Uterus (tissue), 4 donors: Measurements from ENCODE around the gene NFKBIL1. TPM values are rescaled to one million over a fixed set of nuclear protein-coding genes. Genes with fewer than 3 reads are reported as not detected.

Source experiments
- DNase-seq, 2 donors: peaks; one replicate each; pipeline ENCODE4 v3.0.0-alpha.2; 2019 to 2020
- H3K27ac ChIP-seq, 2 donors: fragments of 200-600 bp; sonication (generic); 1 replicate in 1 of 2; 2 replicates in 1 of 2; pipeline ENCODE4 v1.5.1; 2016 to 2018
- H3K27me3 ChIP-seq, 2 donors: fragments of 200-600 bp; sonication (generic); one replicate each; pipeline ENCODE4 v1.5.1; 2018 to 2019; ENCODE audit warnings: control low read depth in 1 of 2
- H3K36me3 ChIP-seq, 2 donors: fragments of 200-600 bp; sonication (generic); one replicate each; pipeline ENCODE4 v1.5.1; 2019; ENCODE audit warnings: control low read depth in 1 of 2
- H3K4me1 ChIP-seq, 2 donors: fragments of 200-600 bp; sonication (generic); one replicate each; pipeline ENCODE4 v1.5.1; 2018 to 2019; ENCODE audit warnings: control low read depth in 1 of 2
- H3K4me3 ChIP-seq, 2 donors: fragments of 200-600 bp; sonication (generic); 1 replicate in 1 of 2; 2 replicates in 1 of 2; pipeline ENCODE4 v1.5.1; 2018 to 2019; ENCODE audit warnings: mild to moderate bottlenecking in 1 of 2
- H3K9me3 ChIP-seq, 2 donors: fragments of 200-600 bp; sonication (generic); one replicate each; pipeline ENCODE4 v1.5.1; 2019; ENCODE audit warnings: control low read depth in 1 of 2
- CTCF ChIP-seq, 4 experiments: fragments of 200-600 bp in 2 of 4; fragments of 450-650 bp in 2 of 4; sonication (generic) in 2 of 4; IDR thresholded peaks; one replicate each; pipeline ENCODE4 v1.5.1; 2016 to 2019; ENCODE audit warnings: antibody characterized with exemption in 4 of 4, mild to moderate bottlenecking in 2 of 4, moderate library complexity in 1 of 4
- POLR2A ChIP-seq, 2 donors: fragments of 450-650 bp; IDR thresholded peaks; one replicate each; pipeline ENCODE4 v1.6.1; 2016; ENCODE audit warnings: antibody characterized with exemption in 2 of 2, mild to moderate bottlenecking in 1 of 2, moderate library complexity in 1 of 2
- intact Hi-C: fragments of 100-400 bp; cut with DNase I; formaldehyde crosslinking; loops from one replicate; pipeline ENCODE4 v1.15.1; 2023; ENCODE audit warnings: low total_unique reads
- total RNA-seq, 4 donors: library from RNA; depleted of rRNA in 3 of 4; stranded (reverse); fragments of >200 nt in 3 of 4; gene quantifications; one replicate each; pipeline versions ENCODE4 v1.1.0 to v1.2.4, GENCODE V29; 2014 to 2023
- donor health status: DM: yes; HTN: yes; CAD: no.

The NFKBIL1 gene
- total RNA-seq, 4 donors from 2014 or later, result 19.7 to 38.5 (median 20.8) TPM

GRCh38 chr6:31567531-31568370, 20.3 kb downstream of the NFKBIL1 start:
- Histone ChIP-seq H3K36me3 (no peaks in the 10 kb centered on the region), H3K27ac (no peak overlapping the region), H3K4me1 (no peaks in the 10 kb centered on the region), H3K9me3 (no peaks in the 10 kb centered on the region), H3K4me3 (no peak overlapping the region), H3K27me3 (no peaks in the 10 kb centered on the region)
- no peak for DNase-seq
- no peak for TF ChIP-seq POLR2A (IDR thresholded peaks at IDR 0.05)
- TF ChIP-seq CTCF (IDR thresholded peaks at IDR 0.05), result no peak
- intact Hi-C loops, result no loop called here

- Histone ChIP-seq H3K4me1 (no peaks in the 10 kb centered on the region), H3K36me3 (no peaks in the 10 kb centered on the region), H3K9me3 (no peaks in the 10 kb centered on the region), H3K27me3 (no peaks in the 10 kb centered on the region), H3K27ac (no peak overlapping the region), H3K4me3 (no peak overlapping the region)
- DNase-seq, result no peak
- intact Hi-C loops, result no loop called here
- TF ChIP-seq CTCF (IDR thresholded peaks at IDR 0.05), result no peak
- TF ChIP-seq POLR2A (IDR thresholded peaks at IDR 0.05), result no peak
Measured at GRCh38 chr6:31568537-31568961, 21.1 kb downstream of the NFKBIL1 start.

GRCh38 chr6:31569861-31570536, 22.6 kb downstream of the NFKBIL1 start:
- H3K4me3 ChIP-seq, result no peak overlapping the region
- intact Hi-C loops, result no loop called here
- no peaks in the 10 kb centered on the region for H3K27me3 ChIP-seq
- TF ChIP-seq CTCF (IDR thresholded peaks at IDR 0.05) (no peak), POLR2A (IDR thresholded peaks at IDR 0.05) (no peak)
- H3K4me1 ChIP-seq, result no peaks in the 10 kb centered on the region
- H3K27ac ChIP-seq, result no peak overlapping the region
- no peaks in the 10 kb centered on the region for H3K36me3 ChIP-seq
- H3K9me3 ChIP-seq, result no peaks in the 10 kb centered on the region
- no peak for DNase-seq

GRCh38 chr6:31572041-31572911, 24.9 kb downstream of the NFKBIL1 start, which contains the start of gene LTA:
TSS of gene LTA (plus strand) at chr6:31572289. CDS start at chr6:31572743, 454 bp downstream.
- no peaks in the 10 kb centered on the region for H3K27me3 ChIP-seq
- intact Hi-C loops, result no loop called here
- TF ChIP-seq POLR2A (IDR thresholded peaks at IDR 0.05), result no peak
- TF ChIP-seq CTCF (IDR thresholded peaks at IDR 0.05), result no peak
- no peaks in the 10 kb centered on the region for H3K36me3 ChIP-seq
- no peak within 1 kb of the TSS for H3K27ac ChIP-seq
- H3K4me3 ChIP-seq, result no peak within 1 kb of the TSS
- no peaks in the 10 kb centered on the region for H3K9me3 ChIP-seq
- no peaks in the 10 kb centered on the region for H3K4me1 ChIP-seq
- no peak for DNase-seq
